ENCODE measurements around the gene COX7C.

COX7C gene

GRCh38 chr5:86665984-86666760 lies 48.4 kb downstream of the COX7C start:
- DNase-seq (ENCODE audit: low spot score) = no peak

- no peak for DNase-seq (ENCODE audit: low spot score)
Observed at GRCh38 chr5:86666981-86667380, 49.2 kb downstream of the COX7C start.
